Ovary (tissue), 9 donors: ENCODE results near the gene TFDP1. TPM values are rescaled to one million over a fixed set of nuclear protein-coding genes. Genes with fewer than 3 reads are reported as not detected.

Experiments
- DNase-seq, 5 donors: peaks; one replicate each; pipeline ENCODE4 v3.0.0-alpha.2; 2019 to 2020
- H3K27ac ChIP-seq, 2 donors: fragments of 200-600 bp; one replicate each; pipeline versions ENCODE4 v1.5.1 to v1.8.0; 2019 to 2022
- H3K27me3 ChIP-seq: fragments of 200-600 bp; one replicate; pipeline ENCODE4 v1.8.0; 2022
- H3K36me3 ChIP-seq: fragments of 200-600 bp; sonication (generic); one replicate; pipeline ENCODE4 v1.5.1; 2019
- H3K4me1 ChIP-seq: one replicate; pipeline ENCODE4 v1.8.1; 2013; ENCODE audit warnings: mild to moderate bottlenecking, moderate library complexity; ENCODE audit not compliant: insufficient read depth
- H3K4me3 ChIP-seq: fragments of 200-600 bp; sonication (generic); one replicate; pipeline ENCODE4 v1.5.1; 2017
- H3K9me3 ChIP-seq, 2 donors: fragments of 200-600 bp in 1 of 2; sonication (generic) in 1 of 2; one replicate each; pipeline versions ENCODE4 v1.5.1 to v1.8.1; 2013 to 2019; ENCODE audit warnings: mild to moderate bottlenecking in 1 of 2, moderate library complexity in 1 of 2
- EP300 ChIP-seq: sonication (generic); formaldehyde crosslinking; IDR thresholded peaks from one replicate; pipeline ENCODE4 v1.6.1; 2017; ENCODE audit warnings: antibody characterized with exemption
- POLR2A ChIP-seq: fragments of 450-650 bp; IDR thresholded peaks from one replicate; pipeline ENCODE4 v1.6.1; 2017; ENCODE audit warnings: antibody characterized with exemption, mild to moderate bottlenecking, moderate library complexity
- WGBS, 3 donors: extraction: QIAGEN DNeasy Blood & Tissue Kit in 1 of 3; methylation state at CpG; one replicate each; pipeline versions ENCODE4 v1.1.5 to v1.1.7; 2013 to 2017; 5-methylcytosine and 5-hydroxymethylcytosine counted together
- intact Hi-C, 4 donors: fragments of 100-400 bp; cut with DNase I; formaldehyde crosslinking; loops; one replicate each; pipeline versions ENCODE4 v1.11.0 to v1.15.1; 2022 to 2023
- polyA plus RNA-seq, 2 donors: library from polyadenylated mRNA; stranded (reverse); fragments of 200-250 nt in 1 of 2; fragments of 350-450 nt in 1 of 2; fragmentation: Illumina TruSeq in 1 of 2; extraction: RNeasy Lipid Tissue Mini Kit (QIAGEN cat#74804) in 1 of 2; gene quantifications; one replicate each; pipeline ENCODE4 v1.2.3, GENCODE V29; 2013 to 2014
- total RNA-seq, 7 donors: library from RNA; depleted of rRNA in 2 of 7; stranded (reverse); fragments of >200 nt in 2 of 7; fragmentation: NEBNext Ultra II Directional in 3 of 7; extraction: Animal tissue kit (Norgen Biotek cat#: 25700) in 3 of 7; gene quantifications; one replicate each; pipeline versions ENCODE4 v1.1.0 to v1.2.4, GENCODE V29; 2016 to 2023
- TF ChIP-seq, protein P1 (sequence below), 3 donors: fragments of 450-650 bp in 2 of 3; fragments of 200-600 bp in 1 of 3; IDR thresholded peaks; one replicate each; pipeline versions ENCODE4 v1.5.1 to v1.8.0; 2016 to 2022; ENCODE audit warnings: antibody characterized with exemption in 3 of 3, mild to moderate bottlenecking in 1 of 3
- donor health status: DM: no; HTN: no; CAD: no; lungs with moderate emphysema.
- donor health status: DM: no; HTN: no; CAD: no.
- donor health status: Bipolar disorder and iron deficiency.
- donor health status: DM: yes; HTN: yes; CAD: no.
- donor health status: DM: no; HTN: no; CAD: no.
- donor health status: DM: yes; HTN: yes; CAD: no.

Gene TFDP1
- total and polyA plus RNA-seq, 9 donors = 8.8 to 45.6 (median 33.8) TPM

DNA sequence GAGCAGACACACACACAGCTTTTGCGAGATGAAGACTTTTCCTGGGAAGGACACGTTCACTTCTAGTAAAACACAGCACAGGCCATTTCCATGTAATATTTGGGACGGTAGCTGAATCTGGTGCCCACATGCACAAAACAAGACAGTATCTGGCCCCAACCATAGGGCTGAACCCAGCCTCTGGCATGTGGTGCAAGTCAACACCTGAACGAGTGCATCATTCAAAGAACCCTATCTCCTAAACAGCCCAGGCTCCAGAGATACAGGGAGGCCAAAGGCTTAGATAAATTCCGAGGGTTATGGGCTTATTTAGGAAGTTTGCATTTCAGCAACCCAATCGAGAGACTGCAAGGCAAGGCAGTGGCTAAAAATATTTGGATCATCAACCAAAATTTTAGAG lies 2.7 kb upstream of the TFDP1 start:
- 53 to 59% (median 57%) methylated on average over 6 of the region's 6 CpGs for WGBS, 3 donors
- intact Hi-C loops = loop anchor here in 1 of 4 donors (5.0 kb wide), 1 partner anchor 1165 kb away; no protein-coding TSS in a partner anchor

DNA sequence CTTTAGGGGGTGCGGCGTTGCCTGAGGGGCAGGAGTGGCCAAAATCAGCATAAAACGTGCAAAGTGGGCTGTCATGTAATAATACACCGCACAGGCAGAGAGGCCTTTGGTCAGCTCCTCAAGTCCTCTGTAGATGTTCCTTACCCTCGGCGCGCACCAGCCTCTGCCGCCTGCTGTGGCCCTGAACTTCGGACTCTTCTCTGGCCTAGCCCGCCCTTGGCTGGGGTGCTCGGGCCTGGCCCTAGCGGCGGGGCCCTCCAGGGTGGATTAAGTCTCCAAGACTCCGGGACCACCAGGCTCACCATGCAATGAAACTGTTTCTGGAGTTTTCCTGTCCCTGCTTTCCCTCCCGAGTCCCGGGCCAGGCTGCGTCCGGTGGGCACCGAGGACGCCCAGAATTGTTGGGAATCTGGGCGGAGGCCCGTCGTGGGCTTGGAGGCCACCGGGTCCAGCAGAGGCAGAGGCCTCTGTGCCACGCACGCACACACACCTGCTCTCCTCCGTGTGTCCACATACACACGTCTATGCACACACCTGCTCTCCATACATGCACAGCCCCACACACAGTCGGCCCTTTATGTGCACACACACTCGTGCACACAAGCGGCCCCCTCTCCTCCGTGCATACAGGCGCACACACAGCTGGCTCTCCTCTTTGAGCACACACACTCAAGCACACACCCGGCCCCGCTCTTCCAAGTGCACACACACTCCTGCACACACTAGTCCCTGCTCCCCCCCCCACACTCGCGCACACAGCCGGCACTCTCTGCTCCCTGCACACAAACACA lies 1.5 kb upstream of the TFDP1 start:
- Histone ChIP-seq H3K4me1 (peaks cover 4% of the 10 kb centered on the region), H3K4me3 (no peak overlapping the region), H3K27me3 (no peaks in the 10 kb centered on the region), H3K27ac (no peak overlapping the region), H3K36me3 (no peaks in the 10 kb centered on the region), H3K9me3 (no peaks in the 10 kb centered on the region)
- WGBS, 3 donors = 78 to 79% (median 79%) methylated on average over 38 of the region's 38 CpGs
- TF ChIP-seq EP300 (no peak), POLR2A (no peak)
- TF ChIP-seq, protein P1, sequence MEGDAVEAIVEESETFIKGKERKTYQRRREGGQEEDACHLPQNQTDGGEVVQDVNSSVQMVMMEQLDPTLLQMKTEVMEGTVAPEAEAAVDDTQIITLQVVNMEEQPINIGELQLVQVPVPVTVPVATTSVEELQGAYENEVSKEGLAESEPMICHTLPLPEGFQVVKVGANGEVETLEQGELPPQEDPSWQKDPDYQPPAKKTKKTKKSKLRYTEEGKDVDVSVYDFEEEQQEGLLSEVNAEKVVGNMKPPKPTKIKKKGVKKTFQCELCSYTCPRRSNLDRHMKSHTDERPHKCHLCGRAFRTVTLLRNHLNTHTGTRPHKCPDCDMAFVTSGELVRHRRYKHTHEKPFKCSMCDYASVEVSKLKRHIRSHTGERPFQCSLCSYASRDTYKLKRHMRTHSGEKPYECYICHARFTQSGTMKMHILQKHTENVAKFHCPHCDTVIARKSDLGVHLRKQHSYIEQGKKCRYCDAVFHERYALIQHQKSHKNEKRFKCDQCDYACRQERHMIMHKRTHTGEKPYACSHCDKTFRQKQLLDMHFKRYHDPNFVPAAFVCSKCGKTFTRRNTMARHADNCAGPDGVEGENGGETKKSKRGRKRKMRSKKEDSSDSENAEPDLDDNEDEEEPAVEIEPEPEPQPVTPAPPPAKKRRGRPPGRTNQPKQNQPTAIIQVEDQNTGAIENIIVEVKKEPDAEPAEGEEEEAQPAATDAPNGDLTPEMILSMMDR (IDR thresholded peaks at IDR 0.05) = no peak
- intact Hi-C loops = loop anchor here in 1 of 4 donors (5.0 kb wide), 1 partner anchor 1166 kb away; no protein-coding TSS in a partner anchor
- DNase-seq = peak in 4 of 5 donors; percentile 3 to 28 (median 12)

More for the DNA sequence above, 2.7 kb upstream of the TFDP1 start:
- Histone ChIP-seq H3K27me3 (no peaks in the 10 kb centered on the region), H3K4me3 (no peak overlapping the region), H3K27ac (no peak overlapping the region), H3K9me3 (no peaks in the 10 kb centered on the region), H3K4me1 (peaks cover 4% of the 10 kb centered on the region), H3K36me3 (no peaks in the 10 kb centered on the region)
- DNase-seq = no peak
- TF ChIP-seq, protein P1 (IDR thresholded peaks at IDR 0.05) = no peak
- no peak for TF ChIP-seq POLR2A
- TF ChIP-seq EP300 = no peak

DNA sequence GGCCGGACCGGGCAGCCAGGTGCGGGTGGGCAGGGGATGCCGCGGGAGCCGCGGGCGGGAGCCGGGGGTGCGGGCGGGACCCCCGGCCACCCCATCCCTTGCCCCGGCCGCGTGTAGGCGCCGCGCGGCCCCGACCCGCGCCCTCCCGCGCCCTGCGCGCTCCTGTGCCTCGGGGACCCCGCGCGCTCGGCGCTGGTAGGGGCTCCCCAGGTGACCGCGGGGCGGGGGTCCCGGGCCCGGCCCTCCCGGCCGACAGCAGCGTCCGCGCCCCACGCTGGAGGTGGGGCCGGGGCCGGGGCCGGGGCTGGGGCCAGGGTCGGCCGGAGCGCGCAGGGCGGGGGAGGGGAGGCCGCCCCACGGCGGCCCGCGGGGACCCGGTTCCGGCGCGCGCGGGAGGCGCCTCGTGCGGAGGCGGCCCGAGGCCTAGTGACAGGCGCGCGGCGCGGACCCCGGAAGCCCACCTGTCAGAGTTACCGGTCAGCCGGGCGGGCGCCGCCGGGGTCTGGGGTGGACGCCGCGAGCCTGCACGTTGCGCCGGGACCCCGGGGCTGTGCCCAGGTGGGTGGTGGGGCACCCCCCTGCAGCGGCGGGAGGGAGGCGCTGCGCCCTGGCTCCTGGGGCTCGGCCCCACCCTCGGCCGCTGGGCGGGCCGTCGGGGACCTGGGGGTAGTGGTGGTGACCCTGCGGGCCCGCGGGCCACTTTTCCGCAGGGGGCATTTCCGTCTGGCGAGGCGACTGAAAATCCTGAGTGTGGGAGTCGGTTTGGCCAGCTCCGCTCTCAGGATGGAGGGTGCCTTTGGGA lies 518 bp downstream of the TFDP1 start:
- peak overlapping the region; percentile 52 for H3K4me3 ChIP-seq
- H3K27ac ChIP-seq = no peak overlapping the region
- 0% methylated on average over 15 to 105 of the region's 105 CpGs for WGBS, 3 donors
- H3K27me3 ChIP-seq = no peaks in the 10 kb centered on the region
- H3K9me3 ChIP-seq = no peaks in the 10 kb centered on the region
- no peak for TF ChIP-seq EP300
- no peak for TF ChIP-seq POLR2A
- TF ChIP-seq, protein P1 (IDR thresholded peaks at IDR 0.05) = no peak
- intact Hi-C loops = loop anchor here in 1 of 4 donors (5.0 kb wide), 1 partner anchor 1168 kb away; no protein-coding TSS in a partner anchor
- H3K4me1 ChIP-seq = peaks cover 4% of the 10 kb centered on the region
- DNase-seq = peak in 3 of 5 donors; percentile 8 to 44 (median 36)
- H3K36me3 ChIP-seq = no peaks in the 10 kb centered on the region

DNA sequence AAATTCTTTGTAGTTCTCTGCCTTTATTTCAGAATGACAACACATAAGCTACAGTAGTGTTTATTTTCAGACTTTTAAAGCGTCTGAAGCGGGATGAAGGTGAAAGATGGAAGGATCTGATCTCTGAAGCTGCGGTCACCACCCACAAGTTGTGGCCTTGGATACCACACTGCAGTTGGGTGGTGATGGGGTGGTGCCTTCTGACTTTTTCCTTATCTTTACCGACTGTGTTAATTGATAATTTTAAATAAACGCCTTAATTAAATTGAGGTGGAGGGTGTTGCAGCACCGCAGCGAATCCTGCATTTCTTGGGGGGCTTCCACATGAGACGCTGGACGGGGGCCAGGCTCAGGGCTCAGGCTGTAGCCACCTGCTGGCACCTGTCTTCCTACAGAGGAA lies 1.3 kb downstream of the TFDP1 start:
- Histone ChIP-seq H3K36me3 (no peaks in the 10 kb centered on the region), H3K27ac (no peak overlapping the region), H3K4me1 (peaks cover 4% of the 10 kb centered on the region), H3K4me3 (no peak overlapping the region), H3K9me3 (no peaks in the 10 kb centered on the region), H3K27me3 (no peaks in the 10 kb centered on the region)
- no peak for TF ChIP-seq EP300
- TF ChIP-seq POLR2A = no peak
- TF ChIP-seq, protein P1 (IDR thresholded peaks at IDR 0.05) = no peak
- intact Hi-C loops = no loop called here
- peak in 3 of 5 donors; percentile 3 to 23 (median 14) for DNase-seq
- 58 to 72% (median 64%) methylated on average over 9 of the region's 9 CpGs for WGBS, 3 donors
